HL-60 (cell line): ENCODE measurements around the gene MC5R.

ENCODE experiments used
- DNase-seq, 2 experiments: peaks; one replicate each; pipeline ENCODE4 v3.0.0-alpha.2; 2010 to 2020; ENCODE audit warnings: low read depth in 1 of 2, low spot score in 1 of 2
- H3K27ac ChIP-seq: fragments of 250-450 bp; sonication (Bioruptor Pico); replicated peaks from 2 replicates; pipeline ENCODE4 v1.5.1; 2020; ENCODE audit warnings: mild to moderate bottlenecking, moderate library complexity
- H3K27me3 ChIP-seq: fragments of 250-450 bp; sonication (Bioruptor Pico); 2 replicates; pipeline ENCODE4 v1.5.1; 2021; ENCODE audit warnings: mild to moderate bottlenecking, moderate library complexity; ENCODE audit not compliant: insufficient read depth, poor library complexity, severe bottlenecking
- H3K4me3 ChIP-seq: replicated peaks from 2 replicates; pipeline ENCODE4 v1.5.1; 2011; ENCODE audit warnings: mild to moderate bottlenecking, control low read depth, low read length; ENCODE audit not compliant: insufficient read depth
- GABPA ChIP-seq: IDR thresholded peaks from 2 replicates; pipeline ENCODE4 v1.6.1; 2012; ENCODE audit warnings: low read depth
- POLR2AphosphoS5 ChIP-seq: IDR thresholded peaks from 2 replicates; pipeline ENCODE4 v1.6.1; 2012; ENCODE audit warnings: low read depth
- SPI1 ChIP-seq: IDR thresholded peaks from 2 replicates; pipeline ENCODE4 v1.6.1; 2012; ENCODE audit warnings: low read depth, mild to moderate bottlenecking, borderline replicate concordance
- TF ChIP-seq, protein P1 (sequence below): IDR thresholded peaks from 2 replicates; pipeline ENCODE4 v1.6.1; 2012; ENCODE audit warnings: low read depth; ENCODE audit not compliant: insufficient replicate concordance
- TF ChIP-seq, protein P2 (sequence below): IDR thresholded peaks from one replicate; pipeline ENCODE4 v1.5.1; 2011; ENCODE audit warnings: low read length, control low read depth, inconsistent platforms; ENCODE audit not compliant: insufficient read depth

Gene MC5R

GRCh38 chr18:13810950-13811485 lies 12.9 kb upstream of the MC5R start:
- Histone ChIP-seq H3K27ac (no peak overlapping the region), H3K4me3 (no peak overlapping the region), H3K27me3 (peaks cover 4% of the 10 kb centered on the region)
- no peak for DNase-seq
- TF ChIP-seq, protein P1, sequence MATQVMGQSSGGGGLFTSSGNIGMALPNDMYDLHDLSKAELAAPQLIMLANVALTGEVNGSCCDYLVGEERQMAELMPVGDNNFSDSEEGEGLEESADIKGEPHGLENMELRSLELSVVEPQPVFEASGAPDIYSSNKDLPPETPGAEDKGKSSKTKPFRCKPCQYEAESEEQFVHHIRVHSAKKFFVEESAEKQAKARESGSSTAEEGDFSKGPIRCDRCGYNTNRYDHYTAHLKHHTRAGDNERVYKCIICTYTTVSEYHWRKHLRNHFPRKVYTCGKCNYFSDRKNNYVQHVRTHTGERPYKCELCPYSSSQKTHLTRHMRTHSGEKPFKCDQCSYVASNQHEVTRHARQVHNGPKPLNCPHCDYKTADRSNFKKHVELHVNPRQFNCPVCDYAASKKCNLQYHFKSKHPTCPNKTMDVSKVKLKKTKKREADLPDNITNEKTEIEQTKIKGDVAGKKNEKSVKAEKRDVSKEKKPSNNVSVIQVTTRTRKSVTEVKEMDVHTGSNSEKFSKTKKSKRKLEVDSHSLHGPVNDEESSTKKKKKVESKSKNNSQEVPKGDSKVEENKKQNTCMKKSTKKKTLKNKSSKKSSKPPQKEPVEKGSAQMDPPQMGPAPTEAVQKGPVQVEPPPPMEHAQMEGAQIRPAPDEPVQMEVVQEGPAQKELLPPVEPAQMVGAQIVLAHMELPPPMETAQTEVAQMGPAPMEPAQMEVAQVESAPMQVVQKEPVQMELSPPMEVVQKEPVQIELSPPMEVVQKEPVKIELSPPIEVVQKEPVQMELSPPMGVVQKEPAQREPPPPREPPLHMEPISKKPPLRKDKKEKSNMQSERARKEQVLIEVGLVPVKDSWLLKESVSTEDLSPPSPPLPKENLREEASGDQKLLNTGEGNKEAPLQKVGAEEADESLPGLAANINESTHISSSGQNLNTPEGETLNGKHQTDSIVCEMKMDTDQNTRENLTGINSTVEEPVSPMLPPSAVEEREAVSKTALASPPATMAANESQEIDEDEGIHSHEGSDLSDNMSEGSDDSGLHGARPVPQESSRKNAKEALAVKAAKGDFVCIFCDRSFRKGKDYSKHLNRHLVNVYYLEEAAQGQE: no peak
- TF ChIP-seq GABPA: no peak
- TF ChIP-seq POLR2AphosphoS5: no peak
- TF ChIP-seq, protein P2, sequence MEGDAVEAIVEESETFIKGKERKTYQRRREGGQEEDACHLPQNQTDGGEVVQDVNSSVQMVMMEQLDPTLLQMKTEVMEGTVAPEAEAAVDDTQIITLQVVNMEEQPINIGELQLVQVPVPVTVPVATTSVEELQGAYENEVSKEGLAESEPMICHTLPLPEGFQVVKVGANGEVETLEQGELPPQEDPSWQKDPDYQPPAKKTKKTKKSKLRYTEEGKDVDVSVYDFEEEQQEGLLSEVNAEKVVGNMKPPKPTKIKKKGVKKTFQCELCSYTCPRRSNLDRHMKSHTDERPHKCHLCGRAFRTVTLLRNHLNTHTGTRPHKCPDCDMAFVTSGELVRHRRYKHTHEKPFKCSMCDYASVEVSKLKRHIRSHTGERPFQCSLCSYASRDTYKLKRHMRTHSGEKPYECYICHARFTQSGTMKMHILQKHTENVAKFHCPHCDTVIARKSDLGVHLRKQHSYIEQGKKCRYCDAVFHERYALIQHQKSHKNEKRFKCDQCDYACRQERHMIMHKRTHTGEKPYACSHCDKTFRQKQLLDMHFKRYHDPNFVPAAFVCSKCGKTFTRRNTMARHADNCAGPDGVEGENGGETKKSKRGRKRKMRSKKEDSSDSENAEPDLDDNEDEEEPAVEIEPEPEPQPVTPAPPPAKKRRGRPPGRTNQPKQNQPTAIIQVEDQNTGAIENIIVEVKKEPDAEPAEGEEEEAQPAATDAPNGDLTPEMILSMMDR: no peak
- no peak for TF ChIP-seq SPI1

DNA sequence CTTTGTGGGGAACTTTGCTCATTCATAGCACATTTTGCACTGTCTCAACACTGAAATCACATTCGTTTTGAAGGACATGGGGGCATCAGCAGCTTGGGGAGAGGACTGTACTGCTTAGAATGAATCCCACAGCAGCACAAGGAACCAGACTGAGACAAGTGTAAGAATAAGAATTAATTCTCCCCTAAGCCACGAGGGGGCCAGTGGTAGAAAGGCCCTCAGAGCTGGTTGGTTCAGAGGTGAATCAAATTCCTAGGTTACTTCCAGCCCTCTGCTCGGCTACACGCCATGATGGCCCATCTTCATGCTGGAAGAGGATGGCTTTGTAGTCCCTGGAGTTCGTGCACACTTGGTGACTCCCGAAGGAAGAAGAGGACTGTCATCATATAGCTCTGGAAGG lies 12.0 kb upstream of the MC5R start:
- Histone ChIP-seq H3K4me3 (no peak overlapping the region), H3K27ac (no peak overlapping the region), H3K27me3 (peaks cover 4% of the 10 kb centered on the region)
- DNase-seq: no peak
- TF ChIP-seq, protein P2: peak; percentile 3
- TF ChIP-seq SPI1: no peak

- no peak overlapping the region for H3K4me3 ChIP-seq
- TF ChIP-seq, protein P2: peak; percentile 95
- no peak for TF ChIP-seq GABPA
- no peak for TF ChIP-seq SPI1
- TF ChIP-seq, protein P1: no peak
- TF ChIP-seq POLR2AphosphoS5: no peak
- H3K27me3 ChIP-seq: peaks cover 2% of the 10 kb centered on the region
- DNase-seq: peak; percentile 18 to 54
- no peak overlapping the region for H3K27ac ChIP-seq
Observed at GRCh38 chr18:13813271-13813849, 10.6 kb upstream of the MC5R start.

GRCh38 chr18:13826209-13826608 lies 2.3 kb downstream of the MC5R start:
- no peak for DNase-seq
- Histone ChIP-seq H3K27ac (no peak overlapping the region), H3K4me3 (no peak overlapping the region), H3K27me3 (peaks cover 21% of the 10 kb centered on the region)
- TF ChIP-seq, protein P1: no peak
- TF ChIP-seq, protein P2: no peak
- no peak for TF ChIP-seq POLR2AphosphoS5
- no peak for TF ChIP-seq SPI1
- TF ChIP-seq GABPA: no peak
